HG02884 (cell line): Measurements from ENCODE around the gene TTC4.

Experiments
- ATAC-seq: cut with Tn5 transposase; IDR thresholded peaks from one replicate; pipeline ENCODE4 v1.9.1; 2021; ENCODE audit warnings: mild to moderate bottlenecking, moderate library complexity; ENCODE audit not compliant: unreplicated experiment

TTC4 gene

DNA sequence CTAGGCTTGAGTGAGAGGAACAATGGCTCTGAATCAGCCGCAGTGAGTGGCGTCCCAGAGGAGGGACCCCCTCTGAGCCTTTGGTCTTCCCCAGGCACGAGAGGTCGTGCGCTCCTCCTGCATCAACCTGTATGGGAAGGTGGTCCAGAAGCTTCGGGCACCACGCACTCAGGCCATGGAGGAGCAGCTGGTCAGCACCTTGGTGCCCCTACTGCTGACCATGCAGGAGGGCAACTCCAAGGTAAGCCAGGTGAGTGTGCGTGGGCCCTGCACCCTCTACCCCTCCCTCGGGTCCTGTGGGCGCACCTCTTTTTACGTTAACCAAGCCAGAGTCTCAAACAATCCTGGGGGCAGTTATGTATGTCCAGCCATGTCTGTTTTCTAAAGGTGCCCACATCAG lies 13.7 kb upstream of the TTC4 start:
- ATAC-seq: no peak

DNA sequence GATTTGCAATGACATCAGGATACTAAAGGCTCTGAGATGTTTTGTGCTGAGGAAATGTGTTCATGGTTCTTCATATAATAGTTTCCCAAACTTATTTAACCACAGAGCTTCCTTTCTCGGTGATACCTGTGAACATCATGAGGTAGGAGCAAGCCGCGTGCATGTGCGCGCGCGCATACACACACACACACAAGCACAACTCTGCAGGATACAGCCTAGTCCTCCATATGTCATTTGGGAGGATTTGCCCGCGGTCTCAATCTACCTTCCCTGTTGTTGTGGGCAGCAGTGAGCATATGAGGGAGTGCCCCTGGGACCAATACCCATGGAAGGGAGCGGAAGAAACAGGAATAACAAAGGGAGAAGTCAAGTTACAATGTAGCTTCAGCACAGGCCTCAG lies 12.2 kb upstream of the TTC4 start:
- ATAC-seq: no peak

DNA sequence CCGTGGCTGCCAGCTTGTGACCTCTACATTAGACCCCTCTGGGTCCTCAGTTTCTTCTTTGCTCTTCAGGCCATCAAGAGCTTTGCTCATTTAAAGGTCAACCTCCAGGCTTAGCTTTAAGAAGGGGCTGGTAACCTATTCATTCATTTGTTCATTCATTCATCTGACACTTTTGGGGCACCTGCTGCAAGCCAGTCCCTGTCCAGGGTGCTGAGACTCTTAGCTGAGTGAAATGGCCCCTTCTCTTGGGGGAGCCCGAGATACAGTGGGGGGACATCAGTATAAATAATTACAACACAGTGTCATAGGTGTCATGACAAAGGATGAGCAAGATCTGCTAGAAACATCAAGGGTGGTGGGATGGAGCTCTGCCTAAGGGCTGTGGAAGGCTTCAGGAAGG lies 10.5 kb upstream of the TTC4 start:
- no peak for ATAC-seq

DNA sequence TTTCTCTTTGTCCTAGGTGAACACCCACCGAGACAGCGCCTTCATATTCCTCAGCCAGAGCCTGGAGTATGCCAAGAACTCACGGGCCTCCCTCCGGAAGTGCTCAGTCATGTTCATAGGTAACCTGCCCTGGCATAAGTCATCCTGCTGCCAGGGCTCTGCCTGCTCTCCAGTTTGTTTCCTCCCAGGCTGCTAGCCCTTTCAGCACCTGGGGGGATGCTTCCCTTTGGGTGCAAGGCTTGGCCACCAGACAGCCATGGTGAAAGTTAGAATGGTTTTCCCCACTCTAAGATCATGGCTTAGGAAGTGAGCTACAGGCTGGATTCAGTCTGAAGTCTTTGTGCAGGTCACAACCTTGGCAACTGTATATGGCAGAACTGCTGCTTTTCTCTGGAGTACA lies 9.2 kb upstream of the TTC4 start:
- no peak for ATAC-seq

DNA sequence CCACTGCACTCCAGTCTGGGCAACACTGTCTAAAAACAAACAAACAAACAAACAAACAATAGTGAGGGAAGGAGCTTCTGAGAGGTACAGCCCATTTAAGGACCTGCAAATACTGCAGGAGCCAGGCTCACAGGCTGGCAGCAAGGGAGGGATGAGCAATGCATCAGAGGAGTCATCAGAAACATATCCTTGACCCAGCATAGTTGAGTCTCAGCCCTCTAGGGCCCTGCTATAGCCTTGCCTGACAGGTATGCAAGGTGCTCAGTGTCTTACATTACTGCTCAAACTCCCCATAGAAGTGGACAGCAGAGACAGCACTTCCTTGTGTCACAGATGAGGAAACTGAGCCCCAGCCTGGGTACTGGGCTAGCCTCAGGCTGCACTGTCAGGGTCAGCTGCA lies 7.3 kb upstream of the TTC4 start:
- no peak for ATAC-seq

DNA sequence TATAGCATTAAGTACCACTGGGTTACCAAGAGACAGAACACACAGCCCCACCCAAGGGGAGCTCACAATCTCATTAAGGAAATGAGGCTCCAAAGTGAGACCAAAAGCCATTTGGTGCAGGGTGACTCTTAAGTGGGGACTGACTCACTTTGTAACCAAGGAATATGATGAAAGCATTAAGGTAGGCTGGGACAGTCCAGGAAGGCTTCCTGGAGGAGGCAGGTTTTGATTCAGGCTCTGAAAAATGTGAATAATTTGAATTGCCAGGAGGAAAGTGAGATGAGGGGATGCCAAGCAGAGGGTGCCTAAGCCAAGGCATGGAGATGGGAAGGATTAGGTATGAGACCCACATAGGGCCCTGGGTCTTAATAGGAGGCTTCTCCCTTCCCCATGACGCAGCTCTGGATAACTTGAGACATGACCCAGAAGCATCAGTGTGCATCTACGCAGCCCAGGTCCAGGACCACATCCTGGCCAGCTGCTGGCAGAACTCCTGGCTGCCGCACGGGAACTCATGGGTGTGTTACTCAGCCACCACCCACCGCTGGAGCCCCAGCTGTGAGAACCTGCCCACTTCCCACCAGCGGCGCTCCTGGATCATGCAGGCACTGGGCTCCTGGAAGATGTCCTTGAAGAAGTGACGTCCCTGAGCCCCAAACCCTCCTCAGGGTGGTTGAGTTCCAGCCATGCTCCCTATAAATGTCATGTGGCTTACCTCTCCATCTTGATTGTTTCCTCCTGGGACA lies 5.9 kb upstream of the TTC4 start:
- no peak for ATAC-seq

DNA sequence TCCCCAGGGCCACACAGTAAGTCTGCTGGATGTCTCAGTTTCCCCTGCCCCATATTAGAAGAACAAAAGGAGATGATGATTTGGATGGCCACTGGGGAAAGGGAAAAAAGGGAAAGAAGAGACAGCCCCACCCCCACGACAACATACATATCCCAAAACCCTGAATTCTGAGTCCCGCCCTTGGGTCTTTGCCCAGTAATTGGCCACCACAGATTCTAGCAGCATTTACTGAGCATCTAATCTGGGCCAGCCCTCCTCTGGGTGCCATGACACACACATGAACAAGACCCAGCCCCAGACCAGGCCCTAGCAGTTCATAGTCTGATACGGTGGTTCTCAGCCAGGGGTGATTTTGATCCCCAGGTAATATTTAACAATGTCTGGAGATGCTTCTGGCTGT lies 5.2 kb upstream of the TTC4 start:
- no peak for ATAC-seq

DNA sequence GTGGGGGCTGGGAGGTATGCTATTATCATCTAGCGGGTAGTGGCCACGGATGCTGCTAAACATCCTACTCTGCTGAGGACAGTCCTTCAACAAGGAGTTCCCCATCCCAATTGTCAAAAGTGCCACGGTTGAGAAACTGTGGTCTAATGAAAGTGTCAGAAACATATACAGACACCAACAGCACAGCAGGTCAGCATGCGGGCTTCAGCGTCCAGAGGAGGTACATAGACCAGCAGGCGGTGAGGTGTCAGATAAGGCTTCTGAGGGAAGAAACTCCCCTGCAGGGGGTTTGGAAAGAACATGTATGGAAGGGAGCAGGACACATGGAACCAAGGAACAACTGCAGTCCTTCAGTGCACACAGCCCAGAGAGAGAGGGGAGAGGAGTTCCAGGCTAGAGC lies 4.8 kb upstream of the TTC4 start:
- ATAC-seq: no peak

DNA sequence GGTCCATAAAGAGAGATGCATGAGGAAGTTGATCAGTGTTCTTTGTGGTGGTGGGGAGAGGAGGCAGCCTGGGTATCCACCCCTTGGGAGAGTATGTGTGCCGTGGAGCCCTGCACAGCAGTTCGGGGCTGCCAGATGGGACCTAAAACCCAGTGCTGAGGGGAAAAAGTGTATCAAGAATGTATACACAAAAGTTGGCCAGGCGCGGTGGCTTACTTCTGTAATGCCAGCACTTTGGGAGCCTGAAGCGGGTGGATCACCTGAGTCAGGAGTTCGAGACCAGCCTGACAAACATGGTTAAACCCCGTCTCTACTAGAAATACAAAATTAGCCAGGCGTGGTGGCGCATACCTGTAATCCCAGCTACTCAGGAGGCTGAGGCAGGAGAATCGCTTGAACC lies 4.1 kb upstream of the TTC4 start:
- ATAC-seq: no peak

DNA sequence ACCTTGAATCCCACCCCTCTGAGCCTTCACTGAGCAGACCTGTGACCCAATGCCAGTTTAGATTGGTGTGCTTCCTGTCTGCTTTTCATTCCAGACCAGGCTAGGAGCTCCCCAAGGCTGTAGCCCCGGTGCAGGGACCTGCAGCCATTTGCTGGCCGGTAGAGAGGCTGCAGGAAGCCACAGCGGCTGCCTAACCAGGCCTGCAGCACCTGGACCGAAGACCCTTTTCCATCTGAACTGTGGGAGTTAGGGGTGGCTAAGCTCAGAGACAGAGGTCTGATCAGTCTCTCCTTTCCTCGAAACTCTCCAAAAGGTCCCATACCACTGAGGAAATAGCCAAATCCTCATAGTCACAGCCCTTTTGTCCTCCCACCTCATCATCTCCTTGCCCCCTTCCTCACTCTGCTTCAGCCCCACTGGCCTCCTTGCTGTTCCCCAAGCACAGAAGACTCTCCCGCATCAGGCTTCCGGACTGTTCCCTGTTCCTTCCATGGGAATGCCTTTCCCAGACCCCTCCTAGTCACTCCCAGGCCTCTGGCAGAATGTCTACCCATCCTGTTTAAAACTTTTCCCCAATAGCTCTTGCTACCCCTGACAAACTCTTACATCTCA lies 674 bp upstream of the TTC4 start:
- ATAC-seq: no peak

DNA sequence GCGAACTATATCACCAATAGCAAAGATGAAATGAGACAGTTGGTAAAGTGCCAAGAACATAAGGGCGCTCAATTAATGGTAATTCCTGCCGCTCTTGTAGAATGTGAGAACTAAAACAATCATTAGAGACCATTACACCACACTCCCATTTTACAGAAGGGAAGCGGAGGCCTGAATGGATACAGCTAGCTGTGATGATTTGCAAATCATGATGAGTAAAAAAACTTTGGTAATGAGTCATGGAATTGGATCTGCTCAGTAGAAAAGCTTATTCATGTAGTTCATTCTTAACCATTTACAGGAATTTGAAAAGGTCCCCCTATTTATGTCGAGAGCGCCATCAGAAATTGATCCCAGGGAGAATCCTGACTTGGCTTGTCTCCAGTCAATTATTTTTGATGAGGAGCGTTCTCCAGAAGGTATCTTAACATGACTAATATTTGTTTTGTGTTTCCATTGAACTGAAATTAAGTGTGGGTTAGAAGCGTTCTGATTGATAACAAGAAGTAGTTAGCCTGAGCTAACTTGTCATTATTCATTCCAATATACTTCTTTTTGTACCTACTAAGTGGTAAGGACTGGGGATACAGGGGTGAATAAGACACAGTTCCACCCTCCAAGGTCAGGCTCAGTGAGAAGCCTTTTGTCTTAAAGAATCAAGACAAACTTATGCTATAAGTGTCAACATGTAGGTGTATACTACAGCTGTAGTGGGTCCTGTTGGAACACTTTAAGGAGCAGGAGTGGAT lies 812 bp downstream of the TTC4 start:
- ATAC-seq: no peak

DNA sequence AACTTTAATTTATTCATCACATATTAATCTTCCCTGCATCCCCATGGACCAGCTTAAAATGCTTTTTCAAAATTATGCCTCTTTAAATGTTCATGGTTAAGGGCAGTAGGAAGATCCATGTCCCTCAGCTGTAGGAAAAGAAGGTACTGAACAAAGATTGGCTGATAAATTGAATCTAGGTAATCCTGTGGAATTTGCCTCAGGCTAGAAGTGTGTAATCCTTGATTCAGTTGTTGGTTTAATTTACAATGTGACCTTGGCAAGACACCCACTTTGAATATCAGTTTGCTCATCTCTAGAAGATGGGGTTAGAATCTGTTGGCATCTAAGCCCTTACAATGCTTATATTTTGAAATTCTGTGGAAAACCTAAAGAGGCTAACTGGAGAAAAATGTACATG lies 6.1 kb downstream of the TTC4 start:
- no peak for ATAC-seq

DNA sequence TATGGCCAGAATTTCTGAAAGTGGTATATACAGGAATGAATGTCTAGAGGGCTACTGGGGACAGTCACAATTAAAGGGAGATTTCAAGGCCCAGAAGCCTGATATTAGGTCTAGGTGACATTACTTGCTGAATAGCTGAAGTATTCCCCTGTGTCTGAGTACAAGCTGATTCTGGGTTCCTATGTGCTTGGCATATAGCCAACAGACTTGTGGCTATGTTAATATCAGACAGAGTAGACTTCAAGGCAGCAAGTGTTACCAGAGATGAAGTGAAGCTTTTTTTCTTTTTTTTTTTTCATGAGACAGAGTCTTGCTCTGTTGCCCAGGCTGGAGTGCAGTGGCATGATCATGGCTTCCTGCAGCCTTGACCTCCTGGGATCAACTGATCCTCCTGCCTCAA lies 8.3 kb downstream of the TTC4 start:
- no peak for ATAC-seq

DNA sequence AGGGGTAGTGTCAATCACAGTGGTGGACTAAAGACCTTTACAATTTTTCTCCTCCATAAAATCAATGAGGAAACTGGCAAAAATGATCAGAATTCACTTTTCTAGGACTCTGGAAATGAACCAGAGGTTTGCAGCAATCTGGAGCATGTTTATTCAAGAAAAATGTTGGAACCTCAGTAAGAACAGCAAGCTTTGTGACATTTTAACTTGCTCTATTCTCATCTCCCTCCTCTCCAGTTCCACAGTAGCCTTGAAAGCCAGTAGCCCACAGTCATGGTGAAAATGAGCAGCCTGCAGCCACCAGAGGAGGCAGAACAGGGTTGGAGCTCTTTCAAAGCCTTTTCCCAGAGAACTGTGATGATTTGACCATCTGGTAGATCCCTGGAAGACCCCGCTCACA lies 9.1 kb downstream of the TTC4 start:
- no peak for ATAC-seq

DNA sequence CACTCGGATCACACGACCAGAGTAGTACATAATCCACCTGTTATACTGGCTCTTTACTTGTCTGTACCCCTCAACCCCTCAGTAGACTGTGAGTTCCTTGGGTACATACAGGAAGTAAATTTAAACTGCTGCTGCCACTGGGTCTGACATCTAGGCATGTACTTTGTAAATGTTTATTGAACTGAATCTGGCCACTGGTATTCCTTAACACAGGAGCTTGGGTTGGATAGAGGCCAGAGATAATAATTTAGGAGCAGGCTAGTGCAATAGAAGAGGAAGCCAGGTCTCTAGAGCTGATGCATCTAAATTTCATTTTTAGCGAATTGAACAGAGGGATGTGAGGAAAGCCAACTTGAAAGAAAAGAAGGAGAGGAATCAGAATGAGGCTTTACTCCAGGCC lies 12.4 kb downstream of the TTC4 start:
- no peak for ATAC-seq

DNA sequence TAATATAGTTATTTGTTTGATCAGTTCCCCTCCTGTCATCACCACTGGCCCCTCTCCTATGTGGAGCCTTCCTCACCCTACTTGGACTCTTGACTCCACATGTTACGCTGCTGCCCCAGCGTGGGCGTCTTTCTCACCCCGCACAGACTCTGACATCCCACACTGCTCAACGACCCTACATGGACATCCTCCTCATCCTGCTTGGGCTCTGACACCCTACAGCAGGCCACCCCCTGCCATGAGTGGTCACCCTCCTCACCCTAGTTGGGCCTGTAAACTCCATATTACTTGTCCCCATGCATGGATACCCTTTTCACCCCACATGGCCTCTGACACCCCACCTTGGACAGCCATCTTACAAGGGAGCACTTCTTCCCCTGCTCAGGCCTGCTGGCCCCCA lies 21.0 kb downstream of the TTC4 start:
- no peak for ATAC-seq

DNA sequence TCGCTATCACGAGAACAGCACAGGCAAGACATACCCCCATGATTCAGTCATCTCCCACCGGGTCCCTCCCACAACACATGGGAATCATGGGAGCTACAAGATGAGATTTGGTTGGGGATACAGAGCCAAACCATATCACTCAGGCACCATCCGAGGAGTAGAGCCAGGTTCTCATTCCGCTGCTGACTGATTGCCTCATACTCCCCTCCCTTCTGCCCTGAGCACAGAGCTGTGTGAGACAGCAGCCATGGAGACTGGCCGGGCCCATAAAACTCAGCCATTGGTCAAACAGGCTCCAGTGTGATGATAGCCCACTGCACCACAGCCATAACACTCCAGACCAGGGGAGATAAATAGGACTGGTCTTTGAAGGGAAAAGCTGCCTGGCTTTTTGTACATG lies 22.6 kb downstream of the TTC4 start:
- ATAC-seq: no peak

DNA sequence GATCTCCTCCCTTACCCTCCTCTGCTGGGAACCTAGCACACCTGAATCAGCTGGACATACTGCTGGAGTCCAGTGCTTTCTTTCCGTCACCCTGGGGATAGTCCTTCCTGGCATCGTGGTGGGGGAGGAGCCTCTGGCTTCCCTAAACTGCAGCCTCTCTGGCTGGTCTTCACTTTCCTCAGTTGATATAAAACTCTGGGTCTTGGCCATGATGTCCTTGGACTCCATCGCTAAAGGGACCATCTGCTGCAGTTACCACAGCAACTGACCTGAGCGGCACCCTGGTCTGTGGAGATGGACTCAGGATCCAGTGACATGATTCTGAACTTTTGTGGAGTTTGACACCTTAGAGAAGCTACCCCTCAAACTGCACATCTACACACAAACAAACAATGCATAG lies 25.9 kb downstream of the TTC4 start:
- ATAC-seq: no peak

DNA sequence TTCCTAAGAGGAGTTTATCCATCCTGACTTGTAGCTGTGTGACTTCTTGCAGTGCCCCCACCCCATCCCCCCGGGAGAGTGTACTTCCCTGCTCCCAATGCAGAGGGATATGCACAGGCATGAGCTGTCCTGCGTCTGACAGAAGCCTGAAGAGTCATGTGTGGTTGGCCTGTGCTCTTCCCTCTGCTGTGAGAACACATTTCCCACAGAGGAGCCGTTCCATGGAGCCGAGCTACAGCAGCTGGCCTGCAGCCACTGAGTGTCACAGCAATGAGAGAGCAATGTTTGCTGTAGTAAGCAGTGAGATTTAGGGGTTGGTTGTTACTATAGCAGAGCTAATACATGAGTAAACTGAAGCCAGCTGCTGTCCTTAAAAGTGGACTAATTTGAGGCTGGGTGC lies 26.6 kb downstream of the TTC4 start:
- ATAC-seq: no peak

DNA sequence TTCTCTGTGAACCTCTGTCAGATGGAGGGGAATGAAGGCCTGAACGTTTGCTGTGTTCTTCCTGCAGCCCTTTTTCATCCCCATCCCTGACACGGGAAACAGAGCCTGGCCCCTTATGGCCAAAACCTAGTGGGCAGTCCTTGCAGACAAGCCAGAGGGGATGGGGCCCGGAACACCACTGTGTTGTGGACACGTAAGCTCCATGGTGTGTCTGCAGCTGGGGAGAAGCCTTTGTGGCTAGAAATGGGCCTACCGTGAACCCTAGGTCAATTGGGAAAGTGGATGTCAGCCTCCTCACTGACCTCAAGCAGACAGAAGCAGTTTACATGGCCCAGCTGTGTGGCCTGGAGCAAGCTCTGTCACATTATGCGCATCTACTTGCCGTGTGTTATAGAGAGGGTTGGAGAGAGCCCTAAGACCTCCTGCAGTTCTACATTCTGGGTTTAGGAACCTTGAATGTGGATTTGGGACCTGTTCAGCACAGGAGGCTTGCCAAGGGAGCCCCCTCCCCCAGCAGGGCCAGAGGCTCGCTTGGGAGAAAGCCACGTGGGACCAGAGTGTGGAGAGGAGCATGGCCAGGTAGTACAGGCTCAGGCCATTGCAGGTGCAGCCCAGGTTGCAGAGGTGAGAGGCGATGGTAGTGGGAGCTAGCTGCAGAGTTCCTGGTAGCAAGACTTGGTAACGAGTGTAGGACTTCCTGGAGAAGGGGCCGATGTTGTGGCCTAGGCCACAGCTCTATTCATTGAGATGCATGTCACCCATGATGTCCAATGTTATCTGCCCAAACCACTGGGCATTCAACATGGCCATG lies 28.0 kb downstream of the TTC4 start:
- ATAC-seq: no peak

DNA sequence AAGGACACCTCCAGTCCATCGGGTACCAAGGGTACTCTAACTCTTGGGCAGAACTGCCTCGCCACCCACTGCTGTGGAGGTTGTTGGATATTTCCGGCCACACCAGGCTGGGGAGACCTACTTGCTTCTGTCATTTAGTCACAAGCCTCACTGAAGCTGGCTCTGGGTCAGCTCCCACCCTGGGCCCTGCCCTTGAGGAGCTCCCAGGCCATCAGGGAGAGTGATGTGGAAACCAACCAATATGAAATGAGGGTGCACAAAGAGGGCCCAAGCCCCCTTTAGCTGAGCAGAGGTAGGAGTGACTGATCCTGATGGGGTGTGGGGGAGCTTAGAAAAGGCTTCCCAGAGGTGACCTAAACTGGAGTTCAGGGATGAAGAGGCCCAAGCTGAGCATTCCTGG lies 29.0 kb downstream of the TTC4 start:
- no peak for ATAC-seq

DNA sequence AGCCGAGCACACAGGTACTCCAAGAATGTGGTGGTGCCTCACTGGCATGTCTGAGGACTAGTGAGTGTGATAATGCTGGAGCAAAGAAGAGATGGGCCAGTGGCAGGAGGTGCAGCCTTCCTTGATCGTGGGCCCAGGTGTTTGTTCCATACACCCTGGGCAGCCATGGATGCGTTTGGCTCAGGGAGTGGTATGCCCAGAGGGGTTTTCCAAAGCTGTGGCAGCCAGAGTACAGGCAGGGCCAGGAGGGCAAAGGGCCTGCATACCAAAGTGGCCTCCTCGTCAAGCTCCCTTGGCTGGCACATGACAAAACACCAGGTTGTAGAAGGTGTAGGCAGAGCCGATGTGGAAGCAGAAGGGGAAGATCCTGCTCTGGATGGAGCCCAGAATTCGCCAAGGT lies 29.6 kb downstream of the TTC4 start:
- no peak for ATAC-seq
